ENCODE results near the gene SPEG. TPM values are rescaled to one million over a fixed set of nuclear protein-coding genes. Genes with fewer than 3 reads are reported as not detected.

The SPEG gene
- total and polyA plus RNA-seq, 2 of the 8 experiments (the other 6 are each of a cell fraction or from before 2014, with no cell fraction given) = 19.9 to 32.0 TPM

DNA sequence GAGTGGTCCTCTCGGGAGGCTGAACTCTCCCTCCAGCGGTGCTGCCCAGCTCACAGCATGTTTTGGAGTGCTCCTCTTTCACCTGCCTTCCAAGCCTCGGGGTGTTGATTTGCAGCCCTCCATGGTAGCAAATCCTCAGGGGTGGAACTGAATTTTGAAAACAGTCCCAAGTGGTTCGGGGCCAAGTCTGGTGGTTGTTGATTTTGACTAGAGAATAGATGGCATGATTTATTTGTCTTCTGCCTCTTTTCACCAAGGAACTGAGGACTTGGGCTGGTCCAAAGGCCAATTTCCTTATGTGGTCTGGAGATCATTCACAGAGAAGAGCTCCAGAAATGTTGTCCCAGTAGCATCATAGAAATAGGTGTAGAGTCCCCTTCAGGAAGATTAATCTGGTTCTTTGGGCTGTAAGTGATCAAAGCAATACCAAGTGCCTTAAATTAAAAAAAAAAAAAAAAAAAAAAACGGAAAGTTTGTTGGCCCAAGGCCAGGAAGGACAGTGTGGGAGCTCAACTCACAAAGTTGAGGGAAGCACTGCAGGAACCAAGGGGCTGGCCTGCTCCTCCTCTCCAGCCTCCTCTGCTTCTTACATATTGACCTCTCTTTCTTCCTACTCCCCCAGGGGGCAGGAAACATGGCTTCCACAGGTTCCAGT, 18.9 kb upstream of the SPEG start:
- Histone ChIP-seq H3K79me1 (ENCODE audit: low read depth, low read length) (no peaks in the 10 kb centered on the region), H2BK120ac (replicated peaks; ENCODE audit: low read depth, low read length) (no peak overlapping the region), H3K14ac (ENCODE audit: insufficient read length) (no peak overlapping the region), H3K23ac (ENCODE audit: insufficient read length) (no peak overlapping the region), H2BK5ac (ENCODE audit: low read depth, low read length) (no peak overlapping the region), H3K79me2 (ENCODE audit: control insufficient read depth in 1 of 2, insufficient read depth in 2 of 2, low read length in 2 of 2) (no peaks in the 10 kb centered on the region), H3K4me3 (ENCODE audit: extremely low read depth in 1 of 4, insufficient read depth in 2 of 4, low read depth in 3 of 4, low read length in 4 of 4) (no peak overlapping the region), H3K23me2 (ENCODE audit: low read depth, low read length) (no peaks in the 10 kb centered on the region; the same call in 1 of the 2 replicates), H4K91ac (replicated peaks; ENCODE audit: insufficient read length, low read length) (peak overlapping the region; percentile 52), H3K27ac (ENCODE audit: low read depth, low read length) (no peak overlapping the region), H3K27me3 (replicated peaks in 1 of 4; ENCODE audit: control insufficient read depth in 3 of 4, extremely low read depth in 1 of 4, insufficient read depth in 3 of 4, low read length in 3 of 4) (peaks cover 15 to 31% (median 28%) of the 10 kb centered on the region in 4 experiments), H4K20me1 (replicated peaks in 1 of 2; ENCODE audit: control insufficient read depth in 1 of 2, insufficient read depth in 2 of 2, low read length in 2 of 2) (no peaks in the 10 kb centered on the region), H4K5ac (ENCODE audit: insufficient read length, low read depth, low read length) (no peak overlapping the region), H2AFZ (ENCODE audit: low read length) (no peak overlapping the region), H3K36me3 (ENCODE audit: control insufficient read depth in 2 of 4, insufficient read depth in 4 of 4, low read length in 3 of 4) (no peaks in the 10 kb centered on the region), H4K8ac (ENCODE audit: extremely low read depth, insufficient read depth, low read length) (no peak overlapping the region), H2AK5ac (ENCODE audit: low read depth, low read length) (no peak overlapping the region), H3K4me1 (replicated peaks in 1 of 4; ENCODE audit: control insufficient read depth in 3 of 4, insufficient read depth in 4 of 4, low read length in 3 of 4) (peaks cover 8 to 26% (median 15%) of the 10 kb centered on the region in 4 experiments), H3K9me3 (ENCODE audit: insufficient read depth in 2 of 2, low read depth in 1 of 2, low read length in 1 of 2) (no peaks in the 10 kb centered on the region), H3K9ac (replicated peaks in 1 of 4; ENCODE audit: extremely low read depth in 1 of 4, low read depth in 3 of 4, low read length in 3 of 4) (no peak overlapping the region), H2BK15ac (ENCODE audit: low read length) (peak overlapping the region; percentile 36; the same call in 1 of the 2 replicates), H3K4ac (replicated peaks; ENCODE audit: insufficient read length, low read depth, low read length) (peak overlapping the region; percentile 32), H3K56ac (replicated peaks; ENCODE audit: insufficient read length, low read depth, low read length) (no peak overlapping the region), H3K18ac (ENCODE audit: extremely low read depth, low read length) (no peak overlapping the region), H2BK12ac (ENCODE audit: low read depth, low read length) (no peak overlapping the region), H2BK20ac (ENCODE audit: low read length) (0 out of 2 replicates have a peak overlapping the region, but pooled peaks have one; percentile 23), H3K4me2 (ENCODE audit: insufficient read depth in 1 of 2, low read depth in 2 of 2, low read length in 2 of 2) (peak overlapping the region in 1 of 2 experiments; percentile 12; a peak in 1 of 4 replicates)
- POLR2A ChIA-PET (ENCODE audit: partially characterized antibody) = interaction anchor here (4.6 kb wide), 1 partner anchor 11 kb away, joined by 17 read pairs; no protein-coding TSS in a partner anchor
- no peak for DNase-seq (ENCODE audit: low read depth in 1 of 2, low spot score in 2 of 2)
- 72% methylated on average over 5 of the region's 5 CpGs; no CpG with 5 or more reads in 1 of the 2 experiments for WGBS, 2 experiments (ENCODE audit: extremely low coverage in 1 of 2, insufficient coverage in 1 of 2, insufficient read length in 1 of 2, insufficient replicate concordance in 2 of 2, low coverage in 1 of 2, low lambda C conversion rate in 2 of 2, missing lambda C conversion rate in 1 of 2)
- FAIRE-seq = no peak
- CTCF ChIA-PET (ENCODE audit: partially characterized antibody) = interaction anchor here (0.8 to 88.6 kb wide), 6 partner anchors 8 to 79 kb away, joined by 3 to 7248 read pairs (median 6); partner anchors contain the start of genes ASIC4, CHPF, GMPPA and SPEG
- no peak for TF ChIP-seq SRF (IDR thresholded peaks at IDR 0.05; ENCODE audit: low read depth, low read length)
- no peak for TF ChIP-seq SP2 (IDR thresholded peaks at IDR 0.05; ENCODE audit: low read length)
- TF ChIP-seq BCL11A (IDR thresholded peaks at IDR 0.05; ENCODE audit: low read depth in 2 of 2, low read length in 2 of 2) = no peak
- no peak for TF ChIP-seq SUZ12 (IDR thresholded peaks at IDR 0.05; ENCODE audit: low read length)
- no peak for TF ChIP-seq NRF1 (IDR thresholded peaks at IDR 0.05; ENCODE audit: low read depth, low read length)
- no peak for TF ChIP-seq SAP30 (IDR thresholded peaks at IDR 0.05; ENCODE audit: insufficient read depth, insufficient replicate concordance, low read length)
- TF ChIP-seq POU5F1 (IDR thresholded peaks at IDR 0.05; ENCODE audit: low read depth, low read length) = no peak
- no peak for TF ChIP-seq RAD21 (IDR thresholded peaks at IDR 0.05 in 1 of 2, conservative IDR thresholded peaks at IDR 0.05 in 1 of 2; ENCODE audit: low read depth in 2 of 2, low read length in 2 of 2)
- TF ChIP-seq, protein P1, sequence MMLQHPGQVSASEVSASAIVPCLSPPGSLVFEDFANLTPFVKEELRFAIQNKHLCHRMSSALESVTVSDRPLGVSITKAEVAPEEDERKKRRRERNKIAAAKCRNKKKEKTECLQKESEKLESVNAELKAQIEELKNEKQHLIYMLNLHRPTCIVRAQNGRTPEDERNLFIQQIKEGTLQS (IDR thresholded peaks at IDR 0.05; ENCODE audit: insufficient read depth, low read depth, low read length) = no peak
- no peak for TF ChIP-seq POLR2A (IDR thresholded peaks at IDR 0.05; ENCODE audit: control extremely low read depth in 1 of 2, low read depth in 2 of 2, low read length in 2 of 2)
- TF ChIP-seq CREB1 (IDR thresholded peaks at IDR 0.05) = no peak
- no peak for TF ChIP-seq RFX5 (IDR thresholded peaks at IDR 0.05; ENCODE audit: borderline replicate concordance, low read depth, low read length)
- no peak for TF ChIP-seq TCF12 (IDR thresholded peaks at IDR 0.05; ENCODE audit: low read depth, low read length)
